Esophagus squamous epithelium (tissue), 4 donors: Measurements from ENCODE around the gene ARHGAP27.
"Not testable (repeated sequence)": the region's sequence is repeated elsewhere in the genome, so short reads cannot be mapped to it uniquely, and the experiment has no call there.

ENCODE experiments used
- POLR2A ChIP-seq, 4 donors: fragments of 450-650 bp; IDR thresholded peaks; one replicate each; pipeline ENCODE4 v1.6.1; 2017; ENCODE audit warnings: antibody characterized with exemption in 4 of 4, mild to moderate bottlenecking in 4 of 4, moderate library complexity in 3 of 4
- TF ChIP-seq, protein P1 (sequence below), 6 experiments: fragments of 450-650 bp in 4 of 6; fragments of 200-600 bp in 2 of 6; sonication (generic) in 2 of 6; IDR thresholded peaks; one replicate each; pipeline ENCODE4 v1.5.1; 2016 to 2019; ENCODE audit warnings: antibody characterized with exemption in 6 of 6, mild to moderate bottlenecking in 4 of 6, moderate library complexity in 4 of 6

DNA sequence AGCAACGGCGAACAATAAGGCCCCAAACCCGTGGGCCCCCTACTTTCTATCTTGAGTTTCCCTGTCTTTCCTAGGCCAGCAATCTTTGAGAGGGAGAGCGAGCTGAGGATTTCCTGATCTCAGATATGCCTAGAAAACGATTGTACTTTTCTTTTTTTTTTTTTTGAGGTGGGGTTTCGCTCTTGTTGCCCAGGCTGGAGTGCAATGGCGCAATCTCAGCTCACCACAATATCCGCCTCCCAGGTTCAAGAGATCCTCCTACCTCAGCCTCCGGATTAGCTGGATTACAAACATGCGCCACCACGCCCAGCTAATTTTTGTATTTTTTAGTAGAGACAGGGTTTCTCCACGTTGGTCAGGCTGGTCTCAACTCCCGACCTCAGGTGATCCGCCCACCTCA lies 15.0 kb upstream of the ARHGAP27 start:
- TF ChIP-seq, protein P1, sequence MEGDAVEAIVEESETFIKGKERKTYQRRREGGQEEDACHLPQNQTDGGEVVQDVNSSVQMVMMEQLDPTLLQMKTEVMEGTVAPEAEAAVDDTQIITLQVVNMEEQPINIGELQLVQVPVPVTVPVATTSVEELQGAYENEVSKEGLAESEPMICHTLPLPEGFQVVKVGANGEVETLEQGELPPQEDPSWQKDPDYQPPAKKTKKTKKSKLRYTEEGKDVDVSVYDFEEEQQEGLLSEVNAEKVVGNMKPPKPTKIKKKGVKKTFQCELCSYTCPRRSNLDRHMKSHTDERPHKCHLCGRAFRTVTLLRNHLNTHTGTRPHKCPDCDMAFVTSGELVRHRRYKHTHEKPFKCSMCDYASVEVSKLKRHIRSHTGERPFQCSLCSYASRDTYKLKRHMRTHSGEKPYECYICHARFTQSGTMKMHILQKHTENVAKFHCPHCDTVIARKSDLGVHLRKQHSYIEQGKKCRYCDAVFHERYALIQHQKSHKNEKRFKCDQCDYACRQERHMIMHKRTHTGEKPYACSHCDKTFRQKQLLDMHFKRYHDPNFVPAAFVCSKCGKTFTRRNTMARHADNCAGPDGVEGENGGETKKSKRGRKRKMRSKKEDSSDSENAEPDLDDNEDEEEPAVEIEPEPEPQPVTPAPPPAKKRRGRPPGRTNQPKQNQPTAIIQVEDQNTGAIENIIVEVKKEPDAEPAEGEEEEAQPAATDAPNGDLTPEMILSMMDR (IDR thresholded peaks at IDR 0.05): not testable (repeated sequence)
- TF ChIP-seq POLR2A (IDR thresholded peaks at IDR 0.05): not testable (repeated sequence)
